OCI-LY3 (cell line): ENCODE data around the gene TDRD7.

Experiments used
- H2AFZ ChIP-seq: fragments of 200-600, 300-600 bp; shearing (Covaris generic); 2 replicates; pipeline ENCODE4 v1.6.0; 2014; ENCODE audit warnings: antibody characterized with exemption, low read depth, low read length
- H3K27ac ChIP-seq: fragments of 200-600, 300-600 bp; sonication (generic); 2 replicates; pipeline ENCODE4 v1.5.1; 2014; ENCODE audit warnings: mild to moderate bottlenecking, low read length, moderate library complexity, mixed read lengths
- H3K27me3 ChIP-seq: fragments of 200-600, 300-600 bp; sonication (generic); 2 replicates; pipeline ENCODE4 v1.6.1; 2014; ENCODE audit warnings: low read depth, low read length, mixed read lengths
- H3K36me3 ChIP-seq: fragments of 200-600, 300-600 bp; sonication (generic); replicated peaks from 2 replicates; pipeline ENCODE3; 2014; ENCODE audit warnings: low read depth, low read length, mixed read lengths
- H3K4me1 ChIP-seq: fragments of 300-600, 200-600 bp; sonication (generic); 2 replicates; pipeline ENCODE4 v1.6.1; 2014; ENCODE audit warnings: low read length, mixed read lengths
- H3K4me2 ChIP-seq: fragments of 200-600, 300-600 bp; sonication (generic); 2 replicates; pipeline ENCODE4 v1.6.1; 2014; ENCODE audit warnings: low read length, mixed read lengths
- H3K4me3 ChIP-seq: fragments of 300-600, 200-600 bp; sonication (generic); 2 replicates; pipeline ENCODE4 v1.5.1; 2014; ENCODE audit warnings: antibody characterized with exemption, mild to moderate bottlenecking, low read length, moderate library complexity
- H3K79me2 ChIP-seq: fragments of 300-600, 200-600 bp; shearing (Covaris generic); 2 replicates; pipeline ENCODE4 v1.6.1; 2014; ENCODE audit warnings: mild to moderate bottlenecking, low read length, mixed read lengths
- H3K9ac ChIP-seq: fragments of 300-600, 200-600 bp; shearing (Covaris generic); 2 replicates; pipeline ENCODE4 v1.6.0; 2014; ENCODE audit warnings: mild to moderate bottlenecking, low read length, moderate library complexity
- H3K9me3 ChIP-seq: fragments of 200-600, 300-600 bp; shearing (Covaris generic); 2 replicates; pipeline ENCODE4 v1.6.1; 2014; ENCODE audit warnings: low read length, mixed read lengths; ENCODE audit not compliant: insufficient read depth
- H4K20me1 ChIP-seq: fragments of 200-600, 300-600 bp; sonication (generic); 2 replicates; pipeline ENCODE4 v1.6.1; 2016; ENCODE audit warnings: low read length, mixed read lengths; ENCODE audit not compliant: insufficient read depth
- CTCF ChIP-seq: fragments of 200-600, 300-600 bp; sonication (generic); IDR thresholded peaks from 2 replicates; pipeline ENCODE4 v1.5.1; 2014; ENCODE audit warnings: antibody characterized with exemption, low read length, low read depth
- EZH2phosphoT487 ChIP-seq: fragments of 200-600 bp; shearing (Covaris generic); IDR thresholded peaks from 2 replicates; pipeline ENCODE4 v1.6.1; 2018; ENCODE audit warnings: antibody characterized with exemption, mixed run types, low read depth

The TDRD7 gene

GRCh38 chr9:97529363-97530076, 117.6 kb downstream of the TDRD7 start:
- H3K9ac ChIP-seq = peak overlapping the region; percentile 43; the same call in 1 of the 2 replicates
- H3K4me2 ChIP-seq = peak overlapping the region; percentile 68
- H3K4me1 ChIP-seq = peaks cover 20% of the 10 kb centered on the region
- no peaks in the 10 kb centered on the region for H3K79me2 ChIP-seq
- H3K36me3 ChIP-seq = no peaks in the 10 kb centered on the region
- H2AFZ ChIP-seq = peak overlapping the region; percentile 71
- H3K27ac ChIP-seq = no peak overlapping the region
- H4K20me1 ChIP-seq = no peaks in the 10 kb centered on the region
- H3K9me3 ChIP-seq = no peaks in the 10 kb centered on the region
- peak overlapping the region; percentile 52 for H3K4me3 ChIP-seq
- no peaks in the 10 kb centered on the region for H3K27me3 ChIP-seq
- TF ChIP-seq CTCF (no peak), EZH2phosphoT487 (no peak)

DNA sequence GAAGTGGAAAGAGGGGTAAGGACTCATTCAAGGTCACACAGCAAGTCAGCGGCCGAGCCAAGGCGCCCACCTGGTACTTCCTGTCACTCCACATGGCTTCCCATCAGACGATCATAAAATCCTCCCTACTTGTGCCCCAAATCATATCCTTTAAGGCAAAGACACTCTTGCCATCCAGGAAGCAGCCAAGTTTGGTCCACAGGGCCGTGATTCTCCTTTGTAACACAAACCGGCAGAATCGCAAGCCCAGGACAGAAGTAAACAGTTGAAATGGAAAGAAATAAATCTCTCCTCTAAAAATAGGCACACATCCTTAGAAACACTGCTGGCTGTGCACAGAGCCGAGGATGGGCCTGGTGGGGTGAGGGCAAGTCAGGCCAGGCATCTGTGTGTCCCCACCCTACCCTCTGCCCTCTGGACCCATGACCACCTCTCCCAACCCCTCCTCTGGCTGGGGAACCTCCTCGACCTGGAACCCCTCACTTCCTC, 120.0 kb downstream of the TDRD7 start:
- TF ChIP-seq EZH2phosphoT487 (no peak), CTCF (no peak)
- Histone ChIP-seq H3K27ac (no peak overlapping the region), H3K4me1 (peaks cover 20% of the 10 kb centered on the region)

GRCh38 chr9:97534185-97534584, 122.3 kb downstream of the TDRD7 start:
- Histone ChIP-seq H3K9ac (no peak overlapping the region), H3K4me3 (no peak overlapping the region), H3K9me3 (no peaks in the 10 kb centered on the region), H3K36me3 (no peaks in the 10 kb centered on the region), H2AFZ (no peak overlapping the region), H3K27me3 (peaks cover 17% of the 10 kb centered on the region), H3K4me2 (no peak overlapping the region), H3K79me2 (no peaks in the 10 kb centered on the region), H3K27ac (no peak overlapping the region), H4K20me1 (no peaks in the 10 kb centered on the region), H3K4me1 (peaks cover 10% of the 10 kb centered on the region)
- TF ChIP-seq CTCF (no peak), EZH2phosphoT487 (no peak)

More for the DNA sequence above, 120.0 kb downstream of the TDRD7 start:
- H3K79me2 ChIP-seq = no peaks in the 10 kb centered on the region
- no peak overlapping the region for H3K9ac ChIP-seq
- H2AFZ ChIP-seq = 0 out of 2 replicates have a peak overlapping the region, but pooled peaks have one; percentile 34
- H3K4me2 ChIP-seq = no peak overlapping the region
- H3K36me3 ChIP-seq = no peaks in the 10 kb centered on the region
- H4K20me1 ChIP-seq = no peaks in the 10 kb centered on the region
- peaks cover under 1% of the 10 kb centered on the region; the same call in 1 of the 2 replicates for H3K27me3 ChIP-seq
- no peaks in the 10 kb centered on the region for H3K9me3 ChIP-seq
- H3K4me3 ChIP-seq = no peak overlapping the region

- Histone ChIP-seq H2AFZ (no peak overlapping the region), H3K79me2 (no peaks in the 10 kb centered on the region), H4K20me1 (no peaks in the 10 kb centered on the region), H3K27ac (no peak overlapping the region), H3K9ac (no peak overlapping the region), H3K4me3 (no peak overlapping the region), H3K9me3 (no peaks in the 10 kb centered on the region), H3K36me3 (no peaks in the 10 kb centered on the region), H3K4me1 (peaks cover 1% of the 10 kb centered on the region), H3K4me2 (no peak overlapping the region), H3K27me3 (peaks cover 20% of the 10 kb centered on the region)
- TF ChIP-seq CTCF = no peak
- TF ChIP-seq EZH2phosphoT487 = no peak
Measured at GRCh38 chr9:97534961-97535594, 123.2 kb downstream of the TDRD7 start.
